IPS-18a (cell line): Measurements from ENCODE around the gene CAMK2D.

Source experiments
- H3K27ac ChIP-seq: one replicate; pipeline ENCODE4 v1.5.1; 2013; ENCODE audit warnings: low read length
- H3K27me3 ChIP-seq: one replicate; pipeline ENCODE4 v1.6.1; 2013; ENCODE audit warnings: mild to moderate bottlenecking, low read length; ENCODE audit not compliant: control insufficient read depth, insufficient read depth
- H3K36me3 ChIP-seq: one replicate; pipeline ENCODE4 v1.6.1; 2013; ENCODE audit warnings: low read depth, low read length; ENCODE audit not compliant: control insufficient read depth
- H3K4me1 ChIP-seq: one replicate; pipeline ENCODE4 v1.6.1; 2013; ENCODE audit warnings: low read depth, low read length; ENCODE audit not compliant: control insufficient read depth
- H3K4me3 ChIP-seq: one replicate; pipeline ENCODE4 v1.5.1; 2013; ENCODE audit warnings: low read length
- H3K9ac ChIP-seq: one replicate; pipeline ENCODE4 v1.6.1; 2013; ENCODE audit warnings: mild to moderate bottlenecking, low read length, moderate library complexity
- H3K9me3 ChIP-seq: one replicate; pipeline ENCODE4 v1.6.1; 2013; ENCODE audit warnings: low read depth, low read length; ENCODE audit not compliant: control insufficient read depth

CAMK2D gene

GRCh38 chr4:113534711-113535110 is 226.8 kb downstream of the CAMK2D start:
- H3K9me3 ChIP-seq: no peaks in the 10 kb centered on the region
- no peaks in the 10 kb centered on the region for H3K36me3 ChIP-seq
- no peak overlapping the region for H3K27ac ChIP-seq
- H3K27me3 ChIP-seq: no peaks in the 10 kb centered on the region
- H3K9ac ChIP-seq: no peak overlapping the region
- no peaks in the 10 kb centered on the region for H3K4me1 ChIP-seq
- H3K4me3 ChIP-seq: no peak overlapping the region

- no peaks in the 10 kb centered on the region for H3K36me3 ChIP-seq
- H3K9ac ChIP-seq: no peak overlapping the region
- H3K27me3 ChIP-seq: no peaks in the 10 kb centered on the region
Measured at GRCh38 chr4:113531572-113531971, 230.0 kb downstream of the CAMK2D start.

GRCh38 chr4:113528395-113528794 is 233.1 kb downstream of the CAMK2D start:
- Histone ChIP-seq H3K36me3 (no peaks in the 10 kb centered on the region), H3K27me3 (no peaks in the 10 kb centered on the region), H3K9me3 (no peaks in the 10 kb centered on the region), H3K4me1 (no peaks in the 10 kb centered on the region), H3K27ac (no peak overlapping the region), H3K4me3 (no peak overlapping the region), H3K9ac (no peak overlapping the region)

More at GRCh38 chr4:113531572-113531971, 230.0 kb downstream of the CAMK2D start:
- Histone ChIP-seq H3K27ac (no peak overlapping the region), H3K9me3 (no peaks in the 10 kb centered on the region), H3K4me1 (no peaks in the 10 kb centered on the region), H3K4me3 (no peak overlapping the region)

DNA sequence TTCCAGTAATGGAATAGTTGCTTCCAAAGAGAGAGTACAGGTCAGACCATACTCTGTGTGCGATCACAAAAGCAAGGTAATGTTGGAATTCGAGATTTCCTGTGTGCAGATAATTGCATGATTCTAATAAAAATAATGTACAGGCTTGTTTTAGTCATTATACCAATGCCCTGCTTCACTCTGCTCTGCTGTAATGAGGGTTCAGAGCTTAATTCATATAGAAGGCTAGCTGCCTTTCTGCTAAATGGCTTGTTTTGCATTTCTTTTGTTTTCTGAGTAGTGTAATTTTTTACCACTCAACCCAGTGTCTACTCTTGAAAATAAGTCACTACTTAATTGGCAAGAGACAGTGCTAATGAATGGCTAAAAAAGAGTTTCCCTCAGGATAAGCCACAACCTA is 236.0 kb downstream of the CAMK2D start:
- H3K27me3 ChIP-seq: no peaks in the 10 kb centered on the region
- H3K9ac ChIP-seq: no peak overlapping the region
- no peaks in the 10 kb centered on the region for H3K9me3 ChIP-seq
- H3K36me3 ChIP-seq: no peaks in the 10 kb centered on the region
- H3K4me3 ChIP-seq: no peak overlapping the region
- no peak overlapping the region for H3K27ac ChIP-seq
- no peaks in the 10 kb centered on the region for H3K4me1 ChIP-seq

DNA sequence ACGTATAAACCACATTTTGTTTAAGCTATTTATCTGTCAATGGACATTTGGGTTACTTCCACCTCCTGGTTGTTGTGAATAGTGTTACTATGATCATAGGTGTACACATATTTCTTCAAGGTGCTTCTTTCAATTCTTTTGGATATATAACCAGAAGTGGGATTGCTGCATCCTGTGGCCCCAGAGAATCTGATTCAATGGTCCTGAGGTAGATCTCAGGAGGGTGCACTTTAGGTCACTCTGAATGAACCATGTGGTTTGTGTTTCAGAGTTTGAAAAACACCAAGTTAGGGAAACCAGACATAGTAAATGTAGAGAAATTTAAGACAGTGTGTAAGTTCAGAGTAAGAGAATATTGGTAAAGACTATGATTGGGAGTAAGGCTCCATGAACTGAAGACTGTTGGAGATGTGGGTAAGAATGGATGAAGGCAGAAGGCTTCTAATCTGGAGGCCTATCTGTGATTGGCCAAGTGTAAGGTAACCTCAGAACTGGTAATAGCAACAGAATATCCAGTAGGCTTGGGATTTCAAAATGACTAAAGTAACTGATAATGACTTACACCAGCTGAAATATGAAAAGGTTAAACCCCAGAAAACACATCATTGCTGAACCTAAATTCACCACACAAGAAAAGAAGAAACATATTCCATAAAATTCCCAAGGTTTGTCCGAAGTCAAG is 236.9 kb downstream of the CAMK2D start:
- Histone ChIP-seq H3K27ac (no peak overlapping the region), H3K36me3 (no peaks in the 10 kb centered on the region), H3K9me3 (no peaks in the 10 kb centered on the region), H3K9ac (no peak overlapping the region), H3K4me3 (no peak overlapping the region), H3K27me3 (no peaks in the 10 kb centered on the region), H3K4me1 (no peaks in the 10 kb centered on the region)

DNA sequence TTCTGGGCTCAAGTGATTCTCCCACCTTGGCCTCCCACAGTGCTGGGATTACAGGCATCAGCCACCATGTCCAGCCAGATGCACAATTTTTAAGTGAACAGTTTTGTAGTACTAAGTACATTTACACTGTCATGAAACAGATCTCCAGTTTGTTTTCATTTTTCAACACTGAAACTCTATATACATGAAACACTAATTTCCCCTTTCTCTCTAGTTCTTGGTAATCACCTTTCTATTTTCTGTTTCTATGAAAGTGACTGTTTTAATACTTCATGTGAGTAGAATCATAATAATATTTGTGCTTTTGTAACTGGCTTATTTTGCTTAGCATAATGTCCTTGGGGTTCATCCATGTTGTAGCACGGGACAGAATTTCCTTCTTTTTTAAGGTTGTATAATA is 237.4 kb downstream of the CAMK2D start:
- H3K27ac ChIP-seq: no peak overlapping the region
- no peaks in the 10 kb centered on the region for H3K4me1 ChIP-seq
- H3K4me3 ChIP-seq: no peak overlapping the region
- H3K9ac ChIP-seq: no peak overlapping the region
- H3K9me3 ChIP-seq: no peaks in the 10 kb centered on the region
- no peaks in the 10 kb centered on the region for H3K36me3 ChIP-seq
- no peaks in the 10 kb centered on the region for H3K27me3 ChIP-seq

GRCh38 chr4:113522433-113522832 is 239.1 kb downstream of the CAMK2D start:
- no peaks in the 10 kb centered on the region for H3K9me3 ChIP-seq
- H3K4me3 ChIP-seq: no peak overlapping the region
- H3K4me1 ChIP-seq: no peaks in the 10 kb centered on the region
- H3K36me3 ChIP-seq: no peaks in the 10 kb centered on the region
- no peak overlapping the region for H3K27ac ChIP-seq
- no peak overlapping the region for H3K9ac ChIP-seq
- H3K27me3 ChIP-seq: no peaks in the 10 kb centered on the region

GRCh38 chr4:113513382-113513781 is 248.2 kb downstream of the CAMK2D start:
- H3K4me1 ChIP-seq: no peaks in the 10 kb centered on the region
- no peaks in the 10 kb centered on the region for H3K9me3 ChIP-seq
- no peak overlapping the region for H3K9ac ChIP-seq
- no peaks in the 10 kb centered on the region for H3K36me3 ChIP-seq
- H3K27ac ChIP-seq: no peak overlapping the region
- H3K27me3 ChIP-seq: no peaks in the 10 kb centered on the region
- no peak overlapping the region for H3K4me3 ChIP-seq

GRCh38 chr4:113512880-113513279 is 248.7 kb downstream of the CAMK2D start:
- no peaks in the 10 kb centered on the region for H3K9me3 ChIP-seq
- no peaks in the 10 kb centered on the region for H3K27me3 ChIP-seq
- H3K27ac ChIP-seq: no peak overlapping the region
- no peak overlapping the region for H3K4me3 ChIP-seq
- H3K9ac ChIP-seq: no peak overlapping the region
- H3K36me3 ChIP-seq: no peaks in the 10 kb centered on the region
- H3K4me1 ChIP-seq: no peaks in the 10 kb centered on the region

DNA sequence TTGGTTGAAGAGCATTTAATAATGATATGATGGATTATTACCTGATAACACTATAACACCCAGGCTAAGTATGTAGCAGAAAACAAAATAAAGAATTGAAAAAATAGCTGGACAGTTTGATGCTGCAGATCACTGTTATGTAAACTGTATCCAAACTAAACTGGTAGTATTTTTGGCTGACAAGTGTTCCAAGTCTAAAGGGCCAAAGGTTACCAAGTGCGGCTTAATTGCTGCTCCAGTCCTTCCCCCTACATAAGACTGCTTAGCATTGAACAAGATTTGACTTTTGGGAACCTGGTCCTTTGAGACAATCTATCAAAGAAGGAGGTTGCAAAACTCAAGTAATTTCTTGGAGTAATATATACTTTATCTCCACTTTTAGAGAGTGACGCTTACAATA is 249.6 kb downstream of the CAMK2D start:
- H3K9ac ChIP-seq: no peak overlapping the region
- no peak overlapping the region for H3K4me3 ChIP-seq
- H3K27ac ChIP-seq: no peak overlapping the region
- H3K27me3 ChIP-seq: no peaks in the 10 kb centered on the region
- H3K4me1 ChIP-seq: no peaks in the 10 kb centered on the region
- H3K9me3 ChIP-seq: no peaks in the 10 kb centered on the region
- no peaks in the 10 kb centered on the region for H3K36me3 ChIP-seq

DNA sequence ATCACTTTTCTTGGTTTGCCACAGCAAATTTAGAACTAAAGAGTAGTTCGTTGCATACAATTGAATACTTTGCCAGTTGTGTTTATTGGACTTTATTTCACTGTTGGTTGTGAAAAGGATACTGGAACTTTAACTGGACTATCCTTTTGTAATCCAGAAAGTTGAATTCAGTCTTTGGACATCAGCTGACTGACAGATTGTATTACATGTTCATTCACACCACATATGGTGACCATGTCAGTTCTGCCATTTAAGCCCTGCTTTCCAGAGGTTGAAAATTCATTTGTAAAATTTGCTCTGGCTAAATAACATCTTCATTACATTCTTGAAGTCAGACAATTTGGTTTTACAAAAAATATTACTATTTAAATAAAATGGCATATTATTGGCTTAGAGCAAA is 251.7 kb downstream of the CAMK2D start:
- no peaks in the 10 kb centered on the region for H3K9me3 ChIP-seq
- H3K9ac ChIP-seq: no peak overlapping the region
- no peaks in the 10 kb centered on the region for H3K27me3 ChIP-seq
- no peaks in the 10 kb centered on the region for H3K36me3 ChIP-seq
- H3K27ac ChIP-seq: no peak overlapping the region
- H3K4me1 ChIP-seq: no peaks in the 10 kb centered on the region
- no peak overlapping the region for H3K4me3 ChIP-seq

DNA sequence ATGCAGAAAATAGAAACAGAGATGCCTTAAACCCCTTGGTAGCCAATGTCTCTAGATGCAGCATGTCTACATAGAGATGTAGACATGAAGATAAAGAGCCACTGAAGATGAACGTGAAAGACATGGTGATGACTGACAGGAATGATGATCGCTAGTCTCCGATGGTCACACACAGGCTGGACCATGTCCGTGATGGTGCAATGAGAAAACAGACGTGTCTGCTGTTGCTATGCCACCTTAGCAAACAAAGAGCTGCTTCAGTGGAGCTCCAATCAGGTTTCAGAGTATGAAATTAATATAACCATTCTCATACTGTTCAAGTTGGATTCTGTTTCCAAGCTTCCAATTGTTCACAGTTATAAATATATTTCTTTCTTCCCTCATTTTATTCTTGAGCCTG is 256.5 kb downstream of the CAMK2D start:
- Histone ChIP-seq H3K4me1 (no peaks in the 10 kb centered on the region), H3K27ac (no peak overlapping the region), H3K9me3 (no peaks in the 10 kb centered on the region), H3K36me3 (no peaks in the 10 kb centered on the region), H3K9ac (no peak overlapping the region), H3K27me3 (no peaks in the 10 kb centered on the region), H3K4me3 (no peak overlapping the region)
